ENCODE data around the gene TAOK3.

The TAOK3 gene

DNA sequence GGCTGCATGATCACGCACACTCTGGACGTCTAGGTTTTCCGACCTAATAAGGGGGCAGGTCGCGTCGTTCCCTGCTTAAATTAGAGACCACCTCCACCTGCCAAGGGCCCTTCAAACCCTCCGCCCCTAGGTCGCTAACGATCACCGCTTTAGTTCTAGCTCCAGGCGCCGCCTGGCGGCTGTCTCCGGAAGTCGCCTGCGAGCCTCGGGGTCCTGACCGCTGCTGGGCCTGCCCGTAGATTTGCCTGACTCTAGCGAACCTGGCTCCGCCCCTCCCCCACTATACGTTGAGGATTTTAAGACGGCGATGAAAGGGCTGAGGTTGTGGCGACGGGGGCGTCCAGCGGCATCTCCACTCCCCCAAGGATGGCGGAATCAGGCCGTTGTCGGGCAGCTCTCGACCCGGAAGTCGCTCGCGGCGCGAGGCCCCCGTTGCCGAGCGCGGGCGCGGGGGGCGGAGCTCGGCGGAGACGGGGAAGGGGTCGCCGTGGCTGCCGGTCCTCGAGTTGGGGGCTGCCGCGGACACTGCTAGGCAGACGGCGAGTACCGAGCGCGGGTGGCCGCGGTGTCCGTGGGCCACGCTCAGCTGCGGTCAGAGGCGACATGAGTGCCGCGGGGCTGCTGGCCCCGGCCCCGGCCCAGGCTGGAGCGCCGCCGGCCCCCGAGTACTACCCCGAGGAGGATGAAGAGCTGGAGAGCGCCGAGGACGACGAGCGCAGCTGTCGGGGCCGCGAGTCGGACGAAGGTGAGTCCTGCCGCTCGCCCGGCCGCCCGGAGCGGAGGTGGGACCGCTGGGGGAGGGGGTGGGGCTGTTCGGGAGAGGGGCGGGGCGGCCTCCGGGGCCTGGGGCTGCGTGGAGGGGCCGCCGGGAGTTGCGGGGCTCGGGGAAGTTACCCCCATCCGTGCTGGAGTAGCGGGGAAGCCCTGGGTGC, 3.6 kb upstream of the TAOK3 start, which contains the start of gene SUDS3:
TSS of gene SUDS3 (plus strand) at position 467 of the 932 bp plus-strand sequence. CDS start at position 604, 137 bp downstream.
- Histone ChIP-seq H3K4me2 (peak within 1 kb of the TSS; percentile 91 to 99 (median 95)), H3K27ac (peak within 1 kb of the TSS; percentile 90 to 98 (median 96)), H3K36me3 (peaks cover 21 to 31% (median 30%) of the 10 kb centered on the region in 11 experiments), H3K4me1 (peaks cover 23 to 39% (median 33%) of the 10 kb centered on the region in 10 experiments), H3K4me3 (peak within 1 kb of the TSS; percentile 91 to 99 (median 96)), H4K20me1 (peaks cover 20 to 53% (median 42%) of the 10 kb centered on the region in 11 experiments), H3K27me3 (peaks cover 9 to 12% (median 12%) of the 10 kb centered on the region in 11 experiments), H3K9me3 (replicated peaks in 1 of 11) (no peaks in the 10 kb centered on the region), H3K9ac (peak within 1 kb of the TSS; percentile 87 to 96 (median 94))
- TF ChIP-seq Cebpa-rat (IDR thresholded peaks at IDR 0.05) = no peak

DNA sequence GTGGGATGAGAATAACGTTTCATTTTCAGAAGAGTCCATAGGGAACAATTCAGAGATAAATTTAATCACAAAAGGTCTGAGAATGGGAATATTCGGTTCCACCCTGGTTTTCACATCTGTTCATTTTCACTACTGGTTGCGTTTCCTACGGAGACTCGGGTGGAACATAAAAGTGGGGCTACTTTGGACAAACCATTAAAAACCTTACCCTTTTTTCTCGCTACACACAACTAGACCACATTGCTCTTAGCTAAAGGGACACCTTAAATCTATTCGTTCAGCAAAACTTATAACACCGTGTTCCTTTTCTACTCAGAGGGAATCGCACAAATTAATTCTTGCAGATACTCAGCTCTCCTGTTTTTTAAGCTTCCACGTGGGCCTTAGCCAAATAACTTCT, 2.6 kb upstream of the TAOK3 start:
- H3K4me2 ChIP-seq = peak overlapping the region in 10 of 11 experiments; percentile 52 to 98 (median 80); a peak in 15 of 22 replicates
- H3K9me3 ChIP-seq (replicated peaks in 1 of 11) = no peaks in the 10 kb centered on the region
- no peak overlapping the region for H3K27ac ChIP-seq
- no peak for TF ChIP-seq Cebpa-rat (IDR thresholded peaks at IDR 0.05)
- H3K27me3 ChIP-seq = peaks cover 19 to 22% (median 22%) of the 10 kb centered on the region in 11 experiments
- peak overlapping the region in 1 of 11 experiments; percentile 94; a peak in 2 of 22 replicates for H3K9ac ChIP-seq
- H3K36me3 ChIP-seq = peaks cover 11 to 21% (median 20%) of the 10 kb centered on the region in 11 experiments
- H4K20me1 ChIP-seq = peaks cover 30 to 57% (median 51%) of the 10 kb centered on the region in 11 experiments
- peaks cover 28 to 45% (median 37%) of the 10 kb centered on the region in 10 experiments for H3K4me1 ChIP-seq
- H3K4me3 ChIP-seq = no peak overlapping the region; a peak in 1 of 20 replicates

DNA sequence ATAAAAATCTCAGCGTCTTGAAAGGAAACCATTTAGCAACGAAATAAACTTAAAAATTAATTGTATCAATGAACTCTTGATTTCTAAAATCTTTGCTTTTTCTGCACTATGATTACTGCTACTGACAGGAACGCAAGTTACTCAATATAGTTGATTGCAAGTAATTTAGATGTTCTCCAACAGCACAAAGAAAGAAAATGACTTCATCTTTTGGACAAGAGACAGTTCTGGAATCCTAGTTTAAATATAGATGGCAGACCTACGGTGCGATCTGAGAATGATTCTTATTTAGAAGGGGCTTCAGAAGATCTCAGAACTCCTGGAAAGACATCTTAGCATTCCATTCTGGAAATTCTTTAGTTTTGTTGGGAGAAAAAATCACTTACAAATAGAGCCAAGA, 2.2 kb upstream of the TAOK3 start:
- H3K36me3 ChIP-seq = peaks cover 7 to 17% (median 16%) of the 10 kb centered on the region in 11 experiments
- H4K20me1 ChIP-seq = peaks cover 31 to 57% (median 51%) of the 10 kb centered on the region in 11 experiments
- H3K9me3 ChIP-seq (replicated peaks in 1 of 11) = no peaks in the 10 kb centered on the region
- H3K4me2 ChIP-seq = no peak overlapping the region
- H3K9ac ChIP-seq = no peak overlapping the region
- H3K4me1 ChIP-seq = peaks cover 29 to 49% (median 37%) of the 10 kb centered on the region in 10 experiments
- no peak overlapping the region for H3K27ac ChIP-seq
- H3K27me3 ChIP-seq = peaks cover 23 to 27% (median 26%) of the 10 kb centered on the region in 11 experiments
- no peak overlapping the region for H3K4me3 ChIP-seq
- no peak for TF ChIP-seq Cebpa-rat (IDR thresholded peaks at IDR 0.05)

DNA sequence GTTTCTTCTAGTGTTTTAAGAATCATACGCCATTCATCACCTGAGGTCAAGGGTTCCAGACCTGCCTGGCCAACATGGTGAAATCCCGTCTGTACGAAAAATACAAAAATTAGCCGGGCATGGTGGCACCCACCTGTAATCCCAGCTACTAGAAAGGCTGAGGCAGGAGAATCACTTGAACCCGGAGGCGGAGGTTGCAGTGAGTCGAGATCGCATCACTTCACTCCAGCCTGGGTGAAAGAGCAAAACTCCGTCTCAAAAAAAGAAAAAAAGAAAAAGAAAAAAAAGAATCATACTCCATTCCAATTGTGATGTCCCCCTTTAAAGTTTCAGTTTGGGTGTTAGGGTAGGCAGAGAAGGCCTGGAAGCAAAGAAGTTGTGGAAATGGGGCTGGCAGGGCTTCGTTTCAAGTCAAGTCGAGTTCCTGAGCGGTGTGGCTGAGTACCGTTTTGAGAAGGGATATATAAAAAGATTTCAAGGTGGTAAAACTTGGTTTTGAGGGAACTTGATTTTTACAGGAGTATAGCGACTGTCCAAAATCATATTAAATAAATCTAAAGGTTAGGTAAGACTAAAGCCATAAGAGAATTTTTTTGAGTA, 1.5 kb upstream of the TAOK3 start:
- Histone ChIP-seq H3K4me1 (peaks cover 31 to 56% (median 37%) of the 10 kb centered on the region in 10 experiments), H3K9ac (peak overlapping the region in 5 of 11 experiments; percentile 77 to 85 (median 81); a peak in 7 of 22 replicates), H3K4me2 (peak overlapping the region; percentile 84 to 96 (median 91); a peak in 21 of 22 replicates)

DNA sequence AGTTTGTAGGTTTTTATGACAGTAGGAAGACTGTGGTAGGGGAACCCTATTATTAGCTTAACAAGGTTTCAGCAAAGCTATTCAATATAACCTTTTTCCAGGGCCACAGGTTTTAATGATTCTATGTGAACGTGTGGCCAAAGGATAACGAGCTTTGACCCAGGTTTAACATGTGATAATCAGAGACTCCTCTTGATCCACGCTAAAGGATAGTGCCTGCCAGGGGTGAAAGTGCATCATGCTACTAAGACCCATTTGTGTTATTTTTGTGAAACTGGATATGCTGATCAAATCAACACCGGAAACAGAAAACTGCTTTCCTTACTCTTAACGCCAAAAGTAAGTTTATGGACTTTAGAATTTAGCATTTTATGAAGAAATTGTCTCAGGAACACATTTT, 909 bp upstream of the TAOK3 start:
- Histone ChIP-seq H3K9ac (peak overlapping the region; percentile 77 to 87 (median 81)), H3K9me3 (replicated peaks in 1 of 11) (peaks cover 0 to 4% (median 0%) of the 10 kb centered on the region in 11 experiments; a peak in 1 of 22 replicates), H3K4me3 (peak overlapping the region; percentile 59 to 97 (median 86)), H3K4me1 (peaks cover 33 to 62% (median 41%) of the 10 kb centered on the region in 10 experiments), H3K27ac (peak overlapping the region; percentile 66 to 90 (median 79); a peak in 20 of 22 replicates), H4K20me1 (peaks cover 27 to 47% (median 44%) of the 10 kb centered on the region in 11 experiments; a peak in 21 of 22 replicates), H3K27me3 (peaks cover 25 to 37% (median 33%) of the 10 kb centered on the region in 11 experiments), H3K36me3 (peaks cover 0 to 4% (median 3%) of the 10 kb centered on the region in 11 experiments; a peak in 11 of 22 replicates), H3K4me2 (peak overlapping the region; percentile 84 to 96 (median 91))
- no peak for TF ChIP-seq Cebpa-rat (IDR thresholded peaks at IDR 0.05)

More for the DNA sequence above, 1.5 kb upstream of the TAOK3 start:
- Histone ChIP-seq H4K20me1 (peaks cover 27 to 53% (median 49%) of the 10 kb centered on the region in 11 experiments; a peak in 21 of 22 replicates), H3K36me3 (peaks cover under 1 to 10% (median 9%) of the 10 kb centered on the region in 11 experiments; a peak in 21 of 22 replicates), H3K27me3 (peaks cover 25 to 34% (median 33%) of the 10 kb centered on the region in 11 experiments), H3K27ac (peak overlapping the region in 1 of 11 experiments; percentile 81; a peak in 1 of 22 replicates), H3K9me3 (replicated peaks in 1 of 11) (no peaks in the 10 kb centered on the region), H3K4me3 (peak overlapping the region in 1 of 10 experiments; percentile 62; a peak in 1 of 20 replicates)
- TF ChIP-seq Cebpa-rat (IDR thresholded peaks at IDR 0.05) = no peak

DNA sequence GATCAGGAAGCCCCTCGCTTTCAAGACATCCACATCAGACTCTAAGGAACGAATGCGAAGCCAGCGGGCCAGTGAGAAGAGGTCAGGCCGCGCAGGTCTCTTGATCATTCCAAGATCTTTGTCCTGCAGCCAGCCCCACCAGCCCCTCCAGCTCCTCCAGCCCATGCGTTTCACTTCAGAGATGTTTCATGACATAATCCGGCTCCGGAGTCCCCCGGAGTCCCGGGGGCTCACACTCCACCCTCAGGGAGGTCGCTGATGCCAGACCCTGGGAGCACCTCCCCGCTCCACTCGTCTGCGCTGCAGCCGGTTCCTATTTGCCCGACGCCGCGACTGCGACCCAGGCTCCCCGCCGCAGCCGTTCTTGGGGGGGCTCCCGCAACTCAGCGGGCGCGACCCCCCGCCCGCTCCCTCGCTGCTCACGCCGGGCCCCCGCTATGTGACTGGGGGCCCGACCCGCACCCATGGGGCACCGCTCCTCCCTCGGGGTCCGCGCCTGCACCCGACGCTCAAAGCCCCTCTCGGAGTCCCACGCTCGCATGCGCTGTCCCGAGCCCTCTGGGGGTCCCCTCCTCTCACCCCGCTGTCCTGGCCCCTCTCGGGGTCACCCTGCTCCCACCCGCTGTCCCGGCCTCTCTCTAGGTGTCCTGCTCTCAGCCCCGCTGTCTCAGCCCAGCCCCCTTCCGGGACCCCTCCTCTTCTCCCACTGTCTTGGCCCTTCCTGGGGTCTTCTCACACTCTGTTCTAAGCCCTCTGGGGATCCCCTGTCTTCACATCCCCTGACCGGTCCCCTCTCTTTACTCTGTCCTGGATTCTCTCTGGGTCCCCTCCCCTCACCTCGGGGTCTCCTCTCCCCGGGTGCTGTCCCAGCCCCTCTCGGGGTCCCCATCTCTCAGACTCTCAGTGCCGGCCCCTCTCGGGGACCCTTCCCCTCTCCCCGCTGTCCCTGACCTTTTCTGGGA, 1.1 kb downstream of the TAOK3 start:
- H3K36me3 ChIP-seq = no peaks in the 10 kb centered on the region
- peaks cover 0 to 6% (median 0%) of the 10 kb centered on the region in 11 experiments; a peak in 1 of 22 replicates for H3K9me3 ChIP-seq (replicated peaks in 1 of 11)
- H3K9ac ChIP-seq = peak overlapping the region; percentile 76 to 90 (median 82)
- H3K4me1 ChIP-seq = peaks cover 26 to 53% (median 33%) of the 10 kb centered on the region in 10 experiments
- H3K4me2 ChIP-seq = peak overlapping the region; percentile 99 to 100 (median 100)
- H4K20me1 ChIP-seq = peaks cover 23 to 39% (median 28%) of the 10 kb centered on the region in 11 experiments; a peak in 21 of 22 replicates
- peak overlapping the region; percentile 84 to 100 (median 94) for H3K4me3 ChIP-seq
- H3K27me3 ChIP-seq = peaks cover 25 to 37% (median 33%) of the 10 kb centered on the region in 11 experiments
- no peak for TF ChIP-seq Cebpa-rat (IDR thresholded peaks at IDR 0.05)
- peak overlapping the region in 6 of 11 experiments; percentile 8 to 68 (median 53); a peak in 6 of 22 replicates for H3K27ac ChIP-seq

DNA sequence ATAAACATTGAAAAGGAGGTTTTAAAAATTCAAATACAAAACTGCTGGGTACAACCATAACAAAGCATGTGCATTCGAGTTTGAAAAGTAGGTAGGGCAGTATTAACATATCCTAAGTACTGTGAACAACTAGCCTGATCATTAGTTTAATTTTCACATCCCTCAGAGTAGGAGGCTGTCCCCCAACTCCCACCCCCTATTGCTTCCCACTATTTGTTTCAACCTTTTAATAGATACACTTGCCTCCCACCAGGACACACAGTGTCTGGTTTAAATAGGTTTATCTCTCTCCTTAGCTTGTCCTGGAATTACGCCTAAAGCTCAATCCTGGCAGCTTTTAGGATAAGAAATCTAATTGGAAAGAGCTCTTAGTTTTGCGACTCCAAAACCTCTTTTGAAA, 2.1 kb downstream of the TAOK3 start:
- TF ChIP-seq Cebpa-rat (IDR thresholded peaks at IDR 0.05) = no peak
- Histone ChIP-seq H3K36me3 (no peaks in the 10 kb centered on the region), H3K4me1 (peaks cover 22 to 52% (median 29%) of the 10 kb centered on the region in 10 experiments), H3K27me3 (peaks cover 25 to 37% (median 33%) of the 10 kb centered on the region in 11 experiments), H3K4me2 (peak overlapping the region in 6 of 11 experiments; percentile 99 to 100 (median 100); a peak in 8 of 22 replicates), H3K27ac (no peak overlapping the region), H3K9me3 (replicated peaks in 1 of 11) (peaks cover 0 to 6% (median 0%) of the 10 kb centered on the region in 11 experiments; a peak in 1 of 22 replicates), H4K20me1 (peaks cover 23 to 40% (median 28%) of the 10 kb centered on the region in 11 experiments; a peak in 21 of 22 replicates), H3K9ac (peak overlapping the region in 2 of 11 experiments; percentile 89 to 90; a peak in 2 of 22 replicates), H3K4me3 (peak overlapping the region in 4 of 10 experiments; percentile 96 to 100 (median 98); a peak in 8 of 20 replicates)

All from BLaER1 treated with 17β-estradiol and CSF1 and Interleukin-3, amounts not matched to agents 10 nM and 100 nM (cell line).